GM18505 (cell line): Measurements from ENCODE around the gene ITIH5.

ENCODE experiments used
- ATAC-seq: cut with Tn5 transposase; IDR thresholded peaks from one replicate; pipeline ENCODE4 v1.9.1; 2021; ENCODE audit not compliant: unreplicated experiment
- POLR2A ChIP-seq: IDR thresholded peaks from 4 replicates; pipeline ENCODE4 v1.6.1; 2011; ENCODE audit warnings: borderline replicate concordance; ENCODE audit not compliant: insufficient read depth, insufficient read length; ENCODE audit errors: extremely low read depth

The ITIH5 gene

DNA sequence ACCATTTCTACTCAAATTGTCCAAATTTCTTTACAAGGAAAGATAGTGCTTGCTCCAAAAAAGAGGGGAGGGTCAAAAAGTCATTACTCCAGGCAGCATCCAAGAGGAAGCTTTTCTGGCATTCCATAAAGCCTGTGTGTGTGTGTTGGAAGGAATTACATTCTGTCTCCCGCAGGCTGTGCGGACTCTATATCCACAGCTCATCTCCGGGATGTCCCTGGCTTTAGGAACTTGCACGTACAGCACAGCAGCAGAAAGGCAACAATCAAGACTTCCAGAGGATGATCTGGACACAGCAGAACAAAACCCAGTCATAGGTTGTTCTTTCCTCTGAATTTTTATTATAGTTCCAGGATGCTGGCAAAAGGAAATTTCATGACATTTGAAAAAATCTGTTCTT is 94.8 kb downstream of the ITIH5 start:
- no peak for ATAC-seq
- no peak for TF ChIP-seq POLR2A

DNA sequence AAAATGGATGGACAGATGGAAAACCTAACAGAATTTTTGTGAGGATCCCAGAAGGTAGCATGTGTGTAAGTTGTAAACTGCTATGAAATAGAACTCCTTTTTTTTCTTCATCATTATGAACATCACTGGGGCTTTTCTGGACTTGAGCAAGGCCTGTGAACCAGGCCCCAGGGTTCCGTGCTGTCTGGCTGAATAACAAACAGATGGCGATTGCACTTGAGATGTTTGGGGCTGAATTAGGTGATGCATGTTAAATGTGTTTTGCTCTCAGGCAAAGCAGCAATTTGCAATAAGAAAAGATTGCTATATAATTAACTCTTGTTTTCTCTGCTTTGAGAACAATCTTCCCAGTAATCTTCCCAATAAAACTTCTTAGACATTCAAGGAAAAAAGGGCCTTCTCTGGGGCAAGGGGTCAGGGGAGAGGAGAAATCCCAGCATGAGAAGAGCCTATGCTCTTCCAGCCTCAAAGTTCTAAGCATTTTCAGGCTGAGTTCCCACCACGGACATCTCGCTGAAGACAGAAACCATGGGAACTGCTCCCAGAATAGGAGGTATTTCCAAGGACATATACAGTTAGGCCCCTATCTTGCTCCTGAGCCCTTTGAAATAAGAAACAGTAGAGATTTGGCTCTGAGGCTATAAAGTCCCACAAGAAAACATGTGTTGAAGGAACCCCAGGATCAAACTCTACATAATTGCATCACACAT is 98.7 kb downstream of the ITIH5 start:
- no peak for TF ChIP-seq POLR2A
- ATAC-seq, result no peak

GRCh38 chr10:7566891-7567290 is 99.9 kb downstream of the ITIH5 start:
- no peak for ATAC-seq
- TF ChIP-seq POLR2A, result no peak

DNA sequence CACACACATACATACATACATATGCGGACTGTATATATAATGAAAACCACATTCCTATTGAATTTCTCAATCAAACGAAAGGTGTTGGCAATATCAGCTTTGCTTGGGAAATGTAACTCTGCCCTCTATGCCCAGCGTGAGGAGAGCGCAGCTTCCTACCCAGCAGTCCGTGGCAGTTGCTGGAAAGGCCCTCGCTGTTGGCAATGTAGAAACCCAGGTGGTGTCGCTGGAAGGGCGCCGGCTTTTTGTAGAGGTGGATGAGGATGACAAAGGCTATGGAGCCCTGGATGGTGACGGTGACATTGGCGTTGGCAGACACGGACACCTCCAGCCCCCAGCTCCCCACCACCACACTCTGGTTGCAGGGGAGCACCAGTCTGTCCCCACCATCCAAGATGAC is 100.9 kb downstream of the ITIH5 start:
- ATAC-seq, result no peak
- TF ChIP-seq POLR2A, result no peak

GRCh38 chr10:7563770-7564169 is 103.0 kb downstream of the ITIH5 start:
- no peak for TF ChIP-seq POLR2A
- no peak for ATAC-seq

DNA sequence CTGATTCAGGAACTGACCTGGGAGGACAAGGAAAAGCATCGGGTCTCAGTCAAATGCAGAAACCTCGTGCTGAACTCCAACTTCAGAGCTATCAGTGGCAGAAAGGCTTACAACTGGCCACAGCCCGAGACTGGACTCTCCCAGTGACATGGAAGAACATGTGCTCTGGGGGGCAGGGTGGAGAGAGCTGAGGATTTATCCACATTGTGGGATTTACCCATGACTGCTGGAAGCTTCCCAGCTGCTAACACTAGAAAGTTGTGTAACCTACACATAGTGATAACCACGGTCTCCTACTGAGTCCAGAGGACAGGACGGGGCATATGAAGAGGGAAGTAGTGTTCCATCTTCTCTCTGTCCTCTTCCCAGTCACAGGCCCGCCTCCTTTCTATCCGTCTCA is 103.4 kb downstream of the ITIH5 start:
- no peak for TF ChIP-seq POLR2A
- no peak for ATAC-seq

- TF ChIP-seq POLR2A, result no peak
Observed at GRCh38 chr10:7561985-7562384, 104.8 kb downstream of the ITIH5 start.

GRCh38 chr10:7561216-7561893 is 105.4 kb downstream of the ITIH5 start:
- ATAC-seq, result no peak
- no peak for TF ChIP-seq POLR2A

More at GRCh38 chr10:7561985-7562384, 104.8 kb downstream of the ITIH5 start:
- no peak for ATAC-seq

DNA sequence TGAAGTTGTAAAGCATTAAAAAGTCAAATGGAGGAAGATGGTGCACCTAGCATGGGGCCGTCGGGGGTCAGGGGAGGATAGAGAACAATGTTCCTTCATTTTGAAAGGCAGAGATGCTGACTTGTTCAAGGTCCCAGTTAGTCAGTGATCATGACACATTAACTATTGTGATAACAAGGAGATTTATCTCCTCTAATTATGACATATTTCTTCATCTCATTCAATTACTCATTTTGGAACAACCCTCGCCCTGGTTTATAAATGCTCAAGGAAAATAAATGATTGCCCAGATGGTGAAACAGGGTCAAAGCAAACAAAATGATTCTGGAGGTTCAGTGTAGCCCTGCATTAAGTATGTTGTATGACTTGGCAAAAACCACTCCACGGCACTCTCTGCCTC is 106.2 kb downstream of the ITIH5 start:
- no peak for ATAC-seq
- no peak for TF ChIP-seq POLR2A

DNA sequence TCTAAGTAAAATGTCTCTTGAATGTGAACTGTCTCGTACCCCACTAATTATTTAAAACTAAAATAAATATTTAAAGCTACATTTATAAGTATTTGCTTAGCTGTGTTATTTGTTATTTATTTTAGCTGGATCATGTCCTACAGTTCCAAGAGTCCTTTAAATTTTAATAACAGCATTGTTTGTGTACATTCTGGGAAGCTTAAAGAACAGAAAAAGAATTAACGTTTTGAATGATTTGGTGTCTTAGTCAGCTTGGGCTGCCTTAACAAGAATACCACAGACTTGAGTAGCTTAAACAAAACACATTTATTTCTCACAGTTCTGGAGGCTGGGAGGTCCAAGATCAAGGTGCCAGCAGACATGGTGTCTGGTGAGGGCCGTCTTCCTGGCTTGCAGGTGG is 107.4 kb downstream of the ITIH5 start:
- no peak for ATAC-seq
- no peak for TF ChIP-seq POLR2A

- ATAC-seq, result no peak
- no peak for TF ChIP-seq POLR2A
Observed at GRCh38 chr10:7558036-7558435, 108.7 kb downstream of the ITIH5 start.

DNA sequence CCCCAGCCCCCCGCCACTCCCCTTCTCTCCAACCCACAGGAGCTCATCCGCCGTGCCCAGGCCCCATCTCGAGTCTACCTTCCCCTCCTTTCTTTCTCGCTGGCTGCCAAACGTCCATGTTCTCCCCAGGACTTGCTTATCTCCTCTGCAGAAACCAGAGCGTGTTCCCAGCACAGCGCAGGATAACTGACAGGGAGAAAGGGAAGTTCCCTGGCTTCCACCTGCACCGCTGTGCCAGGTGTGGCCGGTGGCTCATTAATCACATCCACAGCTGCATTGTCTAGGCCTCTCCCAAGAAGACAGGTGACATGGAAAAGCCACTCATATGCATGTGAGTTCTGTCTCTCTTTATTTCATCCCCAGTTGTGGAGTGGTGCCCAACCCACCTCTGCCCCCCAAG is 113.2 kb downstream of the ITIH5 start:
- ATAC-seq, result no peak
- no peak for TF ChIP-seq POLR2A

DNA sequence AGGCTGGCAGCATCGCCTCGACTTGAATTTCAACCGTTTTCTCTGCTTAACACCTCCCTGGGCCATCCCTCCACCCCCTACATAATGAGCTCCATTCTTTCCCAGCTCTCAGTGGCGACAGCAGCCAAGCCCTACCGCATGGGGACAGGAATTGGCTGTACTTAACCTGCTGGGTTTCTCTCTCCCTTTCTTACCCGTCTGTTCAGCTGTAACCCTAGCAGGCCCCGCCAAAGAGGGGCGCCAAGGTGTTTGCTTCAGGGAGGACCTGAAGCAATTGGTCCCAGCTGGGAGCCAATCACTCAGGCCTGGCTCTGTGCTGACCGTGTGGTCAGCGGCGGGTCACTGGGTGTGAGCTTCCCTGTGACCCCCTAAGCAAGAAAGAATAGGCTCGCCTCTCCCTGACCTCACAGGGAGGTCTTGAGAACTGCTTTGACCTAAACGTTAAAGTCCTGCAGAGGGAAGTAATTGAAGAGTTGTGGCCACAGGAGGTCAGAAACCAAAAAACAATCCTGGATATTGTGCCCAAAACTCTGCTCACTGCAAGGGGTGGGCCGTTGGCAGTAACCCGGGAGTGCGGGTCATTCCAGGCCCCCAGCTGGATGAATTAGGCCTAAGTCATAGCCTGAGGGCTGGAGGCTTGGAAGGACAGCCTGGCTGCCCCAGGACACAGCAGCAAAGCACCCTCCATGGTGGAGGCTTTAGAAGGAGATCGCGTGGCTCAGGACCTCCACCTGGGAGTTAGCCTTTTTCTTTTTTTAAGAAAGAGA is 114.6 kb downstream of the ITIH5 start:
- ATAC-seq, result no peak
- TF ChIP-seq POLR2A, result no peak

DNA sequence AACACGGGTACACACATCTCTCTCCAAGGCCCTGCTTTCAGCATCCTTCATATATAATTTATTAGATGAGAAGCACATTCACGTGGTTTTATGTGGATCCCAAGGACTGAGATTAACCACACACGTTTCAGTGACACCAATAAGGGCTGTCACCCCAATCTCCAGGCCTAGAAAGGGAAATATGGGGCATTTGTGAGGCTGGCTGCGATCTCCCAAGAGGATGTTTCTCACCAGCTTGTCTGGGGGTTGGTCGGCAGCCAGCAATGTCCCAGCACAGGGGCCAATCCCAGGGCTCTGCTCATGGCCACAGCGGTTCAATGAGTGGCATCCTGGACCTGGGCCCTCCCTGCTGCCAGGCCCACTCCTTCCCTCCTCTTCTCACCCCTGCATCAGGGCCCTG is 115.5 kb downstream of the ITIH5 start:
- TF ChIP-seq POLR2A, result no peak
- ATAC-seq, result no peak
